GM18868 (cell line): ENCODE data around the gene SF3A1.
A peak's percentile ranks its signal among the peaks of the same experiment; 100 is the strongest.

Experiments
- ATAC-seq: cut with Tn5 transposase; IDR thresholded peaks from one replicate; pipeline ENCODE4 v1.9.1; 2021; ENCODE audit warnings: mild to moderate bottlenecking, moderate library complexity; ENCODE audit not compliant: unreplicated experiment

The SF3A1 gene

DNA sequence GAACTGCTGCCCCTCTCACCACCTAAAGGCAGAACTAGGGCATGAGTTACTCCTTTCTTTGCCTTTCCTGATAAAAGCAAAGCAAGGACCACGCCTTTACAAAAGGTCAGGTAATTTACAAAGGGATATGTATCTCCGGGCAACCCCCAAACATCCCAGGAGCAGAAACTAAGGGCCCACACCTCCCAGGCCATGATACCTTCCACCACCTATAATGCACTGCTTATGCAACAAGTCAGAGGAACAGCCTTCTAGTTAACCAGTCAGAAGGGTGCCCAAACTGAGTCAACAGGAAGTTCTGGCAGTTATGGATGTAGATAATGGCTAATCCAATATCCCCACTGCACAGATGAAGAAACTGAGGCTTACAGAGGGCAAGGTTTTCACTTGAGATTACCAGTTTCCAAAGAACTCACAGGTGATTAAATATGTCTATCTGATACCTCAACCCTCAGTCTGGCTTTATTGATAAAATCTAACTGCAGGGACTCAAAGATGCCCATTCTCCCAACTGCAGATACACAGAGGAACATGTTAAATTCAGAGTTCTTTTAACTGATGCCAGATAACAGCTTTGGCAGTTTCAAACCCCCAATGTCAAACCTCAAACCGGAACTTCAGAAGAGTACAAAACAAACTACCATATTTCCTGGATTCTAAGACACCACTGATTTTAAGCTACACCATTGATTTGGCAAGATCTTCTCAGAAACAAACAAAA is 50.6 kb downstream of the SF3A1 start:
- no peak for ATAC-seq

- no peak for ATAC-seq
These were observed 51.2 kb downstream of the SF3A1 start for GRCh38 chr22:30305519-30305905.

DNA sequence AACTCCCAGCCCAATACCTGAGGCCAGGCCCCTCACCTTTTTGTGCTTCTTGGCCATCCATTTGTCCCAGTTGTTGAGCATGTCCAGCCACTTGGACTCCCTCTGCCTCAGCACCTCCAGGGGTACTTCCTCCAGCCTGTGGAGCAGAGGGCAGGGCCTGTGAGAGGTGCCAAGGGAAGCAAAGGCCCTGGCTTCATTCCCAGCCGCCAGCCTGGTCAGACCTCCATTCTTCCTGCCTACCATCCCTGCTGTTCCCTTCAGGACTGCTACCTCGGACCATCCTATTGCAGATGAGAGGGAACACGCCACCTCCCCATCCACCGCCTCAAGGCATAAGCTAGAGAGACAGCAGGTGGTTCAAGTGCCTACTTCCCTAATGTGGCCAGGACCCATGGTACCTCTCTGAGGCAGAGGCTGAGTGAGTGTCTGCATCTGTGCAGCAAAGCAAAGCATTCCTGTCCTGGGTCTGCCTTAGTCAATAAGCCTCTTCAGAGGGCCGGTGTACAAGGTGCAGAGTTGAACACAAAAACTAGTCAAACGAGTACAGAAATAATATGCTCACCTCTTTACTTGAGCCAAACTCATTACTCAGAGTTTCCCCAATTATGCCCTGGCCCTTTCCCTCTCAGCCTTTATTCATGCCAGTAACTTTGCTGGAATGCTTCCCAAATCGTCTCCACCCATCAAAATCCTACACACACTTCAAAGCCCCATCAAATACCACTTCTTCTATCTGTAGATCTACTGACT is 52.0 kb downstream of the SF3A1 start:
- peak; percentile 32 for ATAC-seq

DNA sequence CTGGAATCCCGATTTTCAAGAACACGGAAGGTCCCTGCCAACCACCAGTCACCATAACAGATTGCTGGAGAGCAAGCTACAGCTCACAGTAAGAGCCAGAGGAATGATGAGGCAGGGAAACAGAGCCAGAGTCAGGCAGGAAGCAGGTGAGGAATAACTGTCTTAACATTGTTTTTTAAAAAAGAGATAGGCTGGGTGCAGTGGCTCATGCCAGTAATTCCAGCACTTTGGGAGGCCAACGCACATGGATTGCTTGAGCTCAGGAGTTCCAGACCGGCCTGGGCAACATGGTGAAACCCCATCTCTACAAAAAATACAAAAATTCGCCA is 53.9 kb downstream of the SF3A1 start:
- no peak for ATAC-seq

DNA sequence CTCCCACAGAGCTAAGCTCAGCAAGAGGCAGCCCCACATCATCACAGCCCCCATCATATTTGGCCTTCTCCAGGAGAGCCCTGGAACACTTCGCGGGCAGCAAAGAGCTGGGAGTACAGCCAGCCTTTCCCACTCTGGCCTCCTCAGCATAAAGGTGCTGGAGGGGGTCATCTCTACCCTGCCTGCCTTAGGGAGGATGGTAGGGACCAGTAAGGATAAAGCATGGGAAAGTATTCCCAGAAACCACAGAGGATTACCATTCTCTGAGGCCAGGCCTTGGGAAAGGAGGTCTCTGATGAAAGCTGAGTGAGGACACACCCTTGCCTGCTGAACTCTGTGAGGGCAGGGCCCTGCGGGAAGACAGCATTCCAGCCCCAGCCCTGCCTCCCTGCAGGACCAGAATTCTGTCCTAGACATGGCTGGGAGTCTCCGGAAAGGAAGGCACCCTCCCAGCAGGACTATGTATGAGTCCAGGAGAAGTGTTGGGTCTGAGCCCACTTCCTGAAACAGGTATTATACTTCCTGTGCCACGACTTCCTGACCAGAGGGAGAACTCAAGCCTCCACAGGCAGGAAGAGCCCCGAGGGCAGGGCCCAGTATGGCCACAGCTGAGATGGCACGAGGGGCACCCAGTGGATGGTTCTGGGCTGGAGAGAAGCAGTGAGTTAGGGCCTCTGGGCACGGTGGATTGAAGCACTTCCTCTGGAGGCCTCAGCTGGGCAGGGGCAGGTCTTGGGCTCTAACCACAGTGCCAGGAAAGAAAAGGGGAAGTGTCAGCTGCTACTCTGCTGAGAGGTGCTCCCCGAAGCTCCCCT is 54.5 kb downstream of the SF3A1 start:
- no peak for ATAC-seq

- ATAC-seq: no peak
These were observed 57.4 kb downstream of the SF3A1 start for GRCh38 chr22:30299322-30299721.

DNA sequence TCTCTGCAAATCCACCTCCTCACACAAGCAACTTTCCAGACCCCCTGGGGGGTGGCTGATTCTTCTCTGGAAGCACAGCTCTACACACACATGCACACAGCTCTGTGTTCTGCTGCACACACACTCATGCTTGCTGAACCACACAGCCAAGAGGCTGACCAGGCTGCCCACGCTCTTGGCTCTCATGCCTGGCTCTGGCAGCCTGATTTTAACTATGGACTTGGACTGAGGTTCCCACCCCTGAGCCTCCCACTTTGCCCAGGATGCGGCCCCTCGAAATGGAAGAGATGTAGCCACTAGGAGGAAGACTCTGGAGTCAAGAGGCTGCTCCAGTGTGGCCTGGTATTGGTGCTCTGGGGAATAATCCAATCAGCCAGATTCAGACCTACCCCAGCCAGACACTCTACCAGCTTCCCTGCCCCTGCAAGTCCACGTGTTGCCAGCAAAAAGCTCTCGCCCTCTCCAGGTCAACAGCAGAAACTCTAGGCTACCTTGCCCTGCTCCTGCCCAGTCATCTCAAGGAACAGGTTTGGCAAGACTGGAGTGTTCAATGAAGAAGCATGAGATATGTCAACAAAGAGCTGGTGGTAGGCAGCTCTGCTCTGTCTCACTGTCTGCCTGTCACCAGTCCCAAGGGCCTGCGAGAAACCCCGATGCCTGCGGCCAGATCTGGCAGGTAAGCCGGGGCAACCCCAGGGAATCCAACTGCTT is 58.5 kb downstream of the SF3A1 start:
- no peak for ATAC-seq

GRCh38 chr22:30297276-30297990 is 59.3 kb downstream of the SF3A1 start:
- no peak for ATAC-seq

GRCh38 chr22:30296833-30297232 is 59.9 kb downstream of the SF3A1 start:
- ATAC-seq: no peak

DNA sequence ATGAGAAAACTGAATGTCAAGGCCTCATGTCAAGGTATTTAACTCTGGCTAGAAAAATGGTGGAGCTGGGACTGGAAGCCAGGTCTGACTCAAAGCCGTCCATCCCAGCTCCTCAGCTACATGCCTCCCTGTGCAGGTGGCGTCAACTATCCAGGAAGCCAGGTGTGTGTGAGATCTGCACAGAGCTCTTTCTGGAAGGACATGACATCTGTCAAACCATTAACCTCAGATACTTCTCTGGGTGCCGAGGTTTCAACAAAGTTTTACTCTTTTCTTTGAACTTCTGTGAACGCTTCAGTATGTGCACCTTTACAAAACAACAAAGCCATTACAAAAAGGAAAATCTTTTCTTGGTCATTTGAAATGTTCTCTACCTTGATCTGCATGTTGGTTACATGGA is 60.4 kb downstream of the SF3A1 start:
- no peak for ATAC-seq

- ATAC-seq: no peak
These were observed 61.1 kb downstream of the SF3A1 start for GRCh38 chr22:30295576-30295975.

DNA sequence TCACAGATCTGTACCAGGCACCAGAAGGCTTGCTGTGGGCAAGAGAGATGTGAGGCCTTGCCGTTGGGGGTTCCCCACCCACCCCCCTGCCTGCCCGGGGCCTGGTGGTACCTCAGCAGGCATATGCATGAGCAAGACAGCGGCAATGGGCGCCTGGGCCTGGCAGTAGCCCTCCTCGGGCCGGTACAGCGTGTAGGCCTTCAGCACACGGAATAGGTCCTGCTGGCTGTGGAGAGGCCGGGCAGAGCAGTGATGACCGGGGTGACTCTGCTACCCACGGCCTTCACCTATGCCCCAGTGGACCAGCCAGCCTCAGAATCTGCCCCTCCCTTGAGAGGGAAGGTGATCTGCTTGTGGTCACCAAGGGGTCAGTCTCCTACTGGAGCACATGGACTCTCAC is 61.9 kb downstream of the SF3A1 start:
- ATAC-seq: no peak

DNA sequence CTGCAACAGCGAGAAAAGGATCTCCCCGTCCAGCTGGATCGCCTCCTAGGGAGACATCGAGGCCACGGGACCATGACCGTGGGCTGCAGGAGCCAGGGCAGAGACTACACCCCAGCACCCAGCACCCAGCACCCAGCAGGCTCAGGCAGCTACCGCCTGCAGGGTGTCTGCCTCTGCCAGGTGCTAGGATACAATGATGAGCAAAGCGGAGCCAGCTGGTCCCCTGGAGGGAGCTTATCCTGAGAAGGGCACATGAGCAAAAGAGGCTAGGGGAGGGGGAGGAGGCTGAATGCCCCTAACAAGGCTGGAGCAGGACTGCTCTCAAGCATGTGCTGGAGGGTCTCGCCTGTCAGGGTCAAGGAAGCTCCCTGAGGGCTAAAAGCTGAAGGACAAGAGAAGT is 62.6 kb downstream of the SF3A1 start:
- no peak for ATAC-seq

DNA sequence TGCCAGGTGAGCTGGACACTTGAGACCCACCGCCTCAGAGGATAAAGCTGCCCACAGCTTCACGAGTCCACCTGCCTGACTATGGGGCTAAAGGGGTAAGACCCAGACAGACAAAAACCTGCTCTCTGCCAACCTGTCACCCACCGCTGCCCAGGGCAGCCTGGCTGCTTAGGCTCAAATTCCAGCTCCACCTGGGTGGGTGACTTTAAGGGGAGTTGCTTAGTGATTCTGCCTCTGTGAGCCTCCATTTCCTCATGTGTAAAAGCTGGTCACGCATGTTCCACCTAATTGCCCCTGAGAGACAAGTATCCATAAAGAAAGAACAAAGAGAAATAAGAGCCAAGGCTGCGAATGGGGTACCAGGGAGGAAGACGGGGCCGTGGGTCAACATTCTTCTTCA is 63.7 kb downstream of the SF3A1 start:
- ATAC-seq: no peak

DNA sequence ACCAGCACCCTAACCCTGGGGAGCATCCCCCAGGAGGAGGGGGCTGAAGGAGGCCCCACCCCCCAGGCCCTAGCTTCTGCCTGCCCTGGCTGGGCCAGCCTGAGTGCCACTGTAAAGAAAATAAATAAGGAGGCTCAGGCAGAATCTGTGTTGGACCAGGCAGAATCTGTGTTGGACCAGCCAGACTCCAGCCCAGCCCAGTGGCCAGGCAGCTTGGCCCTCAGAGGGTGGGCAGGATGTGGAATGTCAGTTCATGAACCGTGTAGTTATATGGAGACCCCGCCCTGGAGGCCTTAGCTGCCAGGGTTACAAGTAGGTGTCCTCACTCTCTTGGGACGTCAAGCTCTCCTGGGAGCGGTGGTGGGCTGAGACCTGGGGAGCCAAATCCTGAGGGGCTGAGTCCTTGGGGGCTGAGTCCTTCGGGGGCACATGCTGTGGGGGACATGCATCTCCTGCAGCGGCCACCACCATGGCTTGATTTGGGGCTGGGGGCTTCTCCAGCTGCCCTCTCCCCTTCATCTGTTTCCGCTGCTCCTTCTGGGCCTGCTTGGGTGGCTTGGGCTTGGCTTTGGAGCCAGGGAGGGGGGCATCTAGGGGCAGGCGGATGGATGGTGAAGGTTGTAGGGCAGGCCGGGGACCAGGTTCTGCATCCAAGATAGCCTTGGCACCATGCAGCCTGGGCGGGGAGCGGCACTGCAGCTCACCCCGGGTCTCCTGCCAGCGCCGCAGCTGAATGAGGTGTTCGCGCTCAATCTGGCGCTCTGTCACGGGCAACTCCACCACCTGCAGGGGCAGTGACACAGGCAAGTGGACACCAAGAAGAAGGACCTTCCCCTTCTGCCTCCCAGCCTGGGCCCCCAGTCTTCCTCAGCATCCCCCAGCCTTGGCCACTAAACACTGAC is 64.4 kb downstream of the SF3A1 start:
- no peak for ATAC-seq

GRCh38 chr22:30291058-30291892 is 65.4 kb downstream of the SF3A1 start:
- no peak for ATAC-seq

- no peak for ATAC-seq
These were observed 66.2 kb downstream of the SF3A1 start for GRCh38 chr22:30290342-30291057.

GRCh38 chr22:30289980-30290313 is 66.7 kb downstream of the SF3A1 start:
- peak; percentile 20 for ATAC-seq
